Astrocyte of the hippocampus (primary cell): ENCODE measurements around the gene ISM1.

ENCODE experiments used
- DNase-seq: peaks from one replicate; pipeline ENCODE4 v3.0.0; 2011; ENCODE audit warnings: low read depth, low spot score

Gene ISM1

DNA sequence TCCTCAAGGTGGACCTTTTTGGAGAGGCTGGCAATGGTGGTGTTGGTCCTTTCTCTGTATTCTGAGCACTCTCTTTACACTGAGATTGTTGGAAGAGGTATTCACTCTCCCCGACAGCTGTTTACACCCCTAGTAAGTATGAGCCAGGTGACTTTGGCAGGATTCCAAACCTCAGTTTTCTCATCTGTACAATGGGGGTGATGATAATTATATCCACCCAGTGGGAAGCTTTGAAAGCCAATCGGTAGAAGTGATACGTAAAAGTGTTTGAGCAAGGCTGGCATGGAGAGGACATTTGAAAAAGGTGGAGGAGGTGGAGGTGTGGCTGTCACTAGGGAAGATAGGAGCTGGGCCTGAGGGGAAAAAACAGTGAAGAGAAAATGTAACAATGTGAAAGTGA is 35.5 kb downstream of the ISM1 start:
- no peak for DNase-seq

DNA sequence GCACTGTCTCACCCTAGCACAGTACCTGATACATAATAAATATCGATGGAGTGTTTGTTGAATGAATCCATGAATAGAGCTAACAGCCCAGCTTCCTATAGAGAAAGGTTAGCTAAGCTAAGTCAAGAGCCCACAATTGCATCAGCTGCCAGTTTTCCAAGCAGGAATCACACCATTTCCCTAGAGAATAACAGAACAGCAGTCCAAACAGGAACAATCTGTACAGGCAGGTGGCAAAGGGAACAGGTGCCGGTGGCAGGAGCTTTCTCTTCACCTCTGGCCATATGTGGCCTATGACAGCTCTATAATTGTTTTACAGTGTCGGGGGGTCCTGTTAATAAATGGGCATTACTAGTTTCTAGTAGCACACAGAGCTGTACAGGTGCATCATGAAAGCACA is 38.8 kb downstream of the ISM1 start:
- DNase-seq: no peak

DNA sequence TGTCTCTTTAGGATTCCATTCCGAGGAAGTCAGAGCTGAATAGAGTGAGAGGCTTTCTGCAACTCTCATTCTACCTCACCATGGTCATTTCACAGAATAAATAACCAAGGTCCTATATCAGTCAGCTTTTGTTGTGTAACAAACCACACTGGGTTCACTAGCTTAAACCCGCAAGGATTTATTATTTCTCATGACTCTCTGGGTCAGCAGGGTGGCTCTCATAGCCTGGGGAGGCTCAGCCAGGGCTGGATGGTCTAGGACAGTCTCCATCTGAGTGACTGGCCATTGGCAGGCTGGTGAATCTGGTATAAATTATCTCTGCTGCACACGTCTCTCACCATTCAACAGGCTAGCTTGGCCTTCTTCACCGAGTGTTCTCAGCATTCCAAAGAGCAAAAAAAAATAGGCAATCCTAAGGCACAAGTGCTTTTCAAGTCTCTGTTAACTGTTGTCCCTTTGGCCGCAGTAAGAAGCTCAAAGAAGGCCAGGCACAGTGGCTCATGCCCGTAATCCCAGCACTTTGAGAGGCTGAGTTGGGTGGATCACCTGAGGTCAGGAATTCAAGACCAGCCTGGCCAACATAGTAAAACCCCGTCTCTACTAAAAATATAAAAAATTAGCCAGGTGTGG is 39.7 kb downstream of the ISM1 start:
- no peak for DNase-seq

DNA sequence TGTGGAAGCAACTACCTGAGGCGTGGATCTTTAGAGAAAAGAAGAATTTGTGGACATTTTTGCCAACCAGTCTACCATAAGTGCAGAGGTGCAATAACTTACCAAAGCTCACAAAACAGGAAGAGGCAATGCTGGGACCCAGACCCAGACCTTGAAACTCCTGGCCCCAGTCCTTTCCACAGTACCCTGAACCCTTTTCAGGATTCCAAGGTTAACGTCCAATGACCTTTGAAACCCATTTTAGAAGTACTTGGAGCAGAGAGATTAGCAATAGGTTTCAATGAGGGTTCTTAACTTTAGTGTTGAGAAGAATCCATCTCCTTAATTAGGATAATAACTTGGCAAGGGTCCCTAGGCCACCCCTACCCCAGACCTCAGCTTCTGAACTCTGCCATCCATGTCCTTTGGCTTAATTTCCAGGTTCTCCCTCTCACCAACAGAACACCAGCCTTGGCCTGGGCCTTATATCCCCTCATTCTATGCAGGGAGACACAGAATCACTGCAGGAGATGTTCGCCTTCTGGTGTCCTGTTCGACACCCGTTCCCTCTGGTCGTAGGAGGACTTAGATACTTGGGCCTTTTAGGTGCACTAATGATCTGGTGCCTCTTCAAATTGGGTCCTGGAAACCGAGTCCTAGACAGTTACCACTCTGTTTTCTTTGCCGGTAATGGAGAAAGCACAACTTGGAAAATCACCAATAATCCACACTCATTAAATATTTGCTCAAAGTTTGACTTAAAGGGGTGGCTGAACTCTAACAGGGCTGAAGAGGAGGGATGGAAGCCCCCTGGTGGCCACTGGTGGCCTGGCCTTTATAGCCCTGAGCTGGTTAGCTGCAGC is 40.6 kb downstream of the ISM1 start:
- peak; percentile 63 for DNase-seq

DNA sequence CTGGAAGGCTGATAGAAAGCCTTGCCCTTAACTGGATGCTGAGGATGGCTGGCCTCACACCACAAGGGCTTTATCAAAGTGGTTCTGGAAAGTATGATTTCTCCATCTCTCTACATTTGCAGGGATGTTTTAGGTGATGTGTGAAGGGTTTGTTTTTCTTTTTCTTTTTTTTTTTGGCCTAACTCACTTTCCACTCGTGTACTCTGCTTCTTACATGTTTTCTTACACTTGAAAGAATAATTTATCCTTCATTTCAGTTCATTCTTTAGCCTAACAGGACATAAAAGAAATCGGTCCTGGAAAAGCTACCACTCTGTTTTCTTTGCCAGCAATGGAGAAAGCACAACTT is 41.2 kb downstream of the ISM1 start:
- DNase-seq: no peak

DNA sequence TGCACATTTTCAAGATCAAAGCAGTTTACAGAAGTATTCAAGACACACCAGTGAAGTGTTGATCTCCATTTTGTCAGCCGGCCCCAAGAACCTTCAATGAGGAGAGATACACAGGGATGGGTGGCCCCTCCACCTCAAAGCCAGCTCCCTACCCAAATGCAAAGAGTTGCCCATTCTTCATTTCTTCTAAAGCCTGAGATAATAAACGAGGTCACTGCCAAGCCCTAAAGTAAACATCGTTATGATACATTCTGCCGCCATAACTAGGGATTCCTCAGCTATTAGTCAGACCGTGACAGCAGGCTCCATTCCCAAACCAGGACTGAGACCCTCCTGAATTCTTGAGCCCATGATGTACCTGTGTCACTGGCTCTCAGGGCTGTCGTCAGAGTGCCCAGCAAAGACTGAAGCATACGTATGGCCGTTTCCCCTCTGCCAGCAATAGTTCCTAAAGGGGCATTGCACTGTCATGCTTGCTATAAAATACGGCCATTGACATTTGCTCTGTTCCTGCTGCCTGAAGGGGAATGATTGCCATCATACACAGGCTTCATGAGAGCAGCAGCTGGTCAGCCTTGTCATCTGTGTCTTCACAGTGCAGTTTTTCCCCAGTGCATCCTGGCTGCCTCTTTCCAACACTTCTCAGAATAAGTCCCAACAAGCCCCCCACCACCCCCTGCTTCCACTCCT is 41.7 kb downstream of the ISM1 start:
- DNase-seq: peak; percentile 24

DNA sequence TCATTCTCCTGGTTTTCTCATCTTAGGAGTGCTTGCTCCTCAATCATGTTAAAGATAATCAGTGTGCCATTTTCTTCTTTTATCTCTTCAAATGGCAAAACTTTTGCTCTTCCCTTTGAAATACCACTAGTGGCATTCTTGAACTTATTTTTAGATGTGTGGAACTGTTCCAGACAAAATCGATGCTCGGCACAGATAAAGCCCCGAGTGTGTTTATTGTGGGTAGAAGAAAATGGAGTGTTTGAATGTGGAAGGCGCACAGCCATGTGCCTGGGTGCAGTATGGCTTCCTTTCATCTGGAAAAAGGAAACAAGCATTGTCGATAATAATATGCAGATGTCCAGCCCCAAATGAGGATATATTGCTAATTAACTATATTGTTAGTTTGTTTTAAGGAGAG is 42.4 kb downstream of the ISM1 start:
- DNase-seq: no peak

DNA sequence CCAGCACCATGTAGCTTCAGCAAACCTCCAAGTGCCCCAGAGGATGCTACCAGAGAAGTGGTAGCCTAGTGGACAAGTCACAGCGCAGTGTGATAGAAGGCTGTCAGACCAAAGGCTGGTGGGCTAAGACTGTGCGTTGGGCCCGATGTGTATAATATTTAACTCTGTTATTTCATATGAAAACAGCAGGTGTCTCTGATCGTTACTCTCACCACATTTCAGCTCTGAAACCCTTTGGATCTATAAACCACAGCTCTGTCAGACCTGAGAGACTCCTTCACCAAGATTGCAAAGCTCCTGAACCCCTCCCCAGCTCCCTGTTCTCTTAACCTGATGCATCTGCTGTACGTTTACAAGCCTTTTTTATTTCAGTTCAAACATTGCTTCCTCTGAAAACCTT is 43.8 kb downstream of the ISM1 start:
- no peak for DNase-seq

DNA sequence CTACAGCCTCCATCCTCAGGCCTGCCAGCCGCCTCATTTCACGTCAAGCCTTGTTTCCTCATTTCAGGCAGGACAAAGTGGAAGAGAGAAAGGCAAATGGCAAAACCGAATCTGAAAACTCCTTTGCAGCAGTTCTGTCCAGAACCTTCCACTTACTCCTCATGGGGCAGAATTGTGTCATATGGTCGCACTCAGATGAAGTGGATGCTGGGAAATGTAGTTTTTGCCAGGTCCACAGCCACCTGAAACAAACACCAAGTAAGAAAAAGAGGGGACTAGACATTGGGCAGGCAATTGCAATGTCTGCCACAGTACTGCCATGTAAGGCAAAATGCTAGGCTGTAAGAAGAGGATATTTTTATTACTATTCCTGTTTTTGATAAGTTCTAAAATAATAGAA is 44.9 kb downstream of the ISM1 start:
- no peak for DNase-seq

DNA sequence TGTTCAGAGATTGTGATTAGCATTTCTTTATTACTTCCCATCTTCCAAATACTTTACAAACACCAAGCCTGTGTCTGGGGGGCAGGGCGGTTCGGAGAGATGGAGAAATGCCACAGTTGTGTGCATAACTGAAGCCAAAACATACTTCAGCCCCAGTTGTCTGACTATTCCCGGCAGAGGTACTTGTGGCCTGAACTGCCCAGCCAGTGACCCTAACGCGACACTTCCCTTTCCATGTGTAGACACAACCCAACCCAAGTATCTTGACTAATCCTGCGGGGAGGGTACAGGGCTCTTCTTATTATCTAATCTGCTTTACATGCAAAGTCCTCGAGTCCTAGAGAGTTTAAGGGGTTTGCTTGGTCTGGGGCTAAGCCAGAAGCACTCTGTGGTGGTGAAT is 46.2 kb downstream of the ISM1 start:
- DNase-seq: no peak

DNA sequence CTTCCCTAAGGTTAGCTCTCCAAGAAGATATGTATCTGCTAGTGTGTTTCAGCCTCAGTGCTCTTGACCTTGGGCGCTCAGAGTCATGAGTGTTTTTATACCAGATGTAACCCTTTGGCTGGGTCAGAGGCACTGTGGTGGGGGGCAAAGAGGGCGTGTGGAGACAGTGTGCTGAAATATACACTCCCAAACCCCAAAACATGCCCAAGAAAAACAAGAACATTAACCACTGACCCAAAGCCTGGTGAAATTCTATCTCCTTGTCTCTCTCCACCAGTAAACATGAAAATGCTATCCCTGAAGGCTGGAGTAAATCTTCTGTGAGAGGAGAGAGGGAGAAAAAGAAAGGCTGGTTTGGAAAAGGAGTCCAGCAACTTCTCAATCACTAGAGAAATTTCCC is 47.9 kb downstream of the ISM1 start:
- no peak for DNase-seq

DNA sequence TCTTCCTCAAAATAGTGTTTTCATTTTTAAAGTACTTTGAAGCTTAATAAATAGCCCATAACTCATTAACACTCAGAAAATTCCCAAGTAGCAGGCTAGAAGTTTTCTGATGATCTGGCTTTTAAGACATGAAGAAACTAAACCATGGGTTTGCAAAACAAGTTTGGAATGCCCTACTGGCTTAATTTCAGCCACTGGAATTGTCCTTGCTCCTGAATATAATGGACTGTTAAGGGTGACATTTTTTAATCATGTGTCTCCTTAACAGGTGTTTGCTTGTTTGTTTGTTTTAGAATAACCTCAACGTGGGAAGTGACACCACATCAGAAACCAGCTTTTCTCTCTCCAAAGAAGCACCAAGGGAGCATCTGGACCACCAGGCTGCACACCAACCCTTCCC is 49.1 kb downstream of the ISM1 start:
- DNase-seq: no peak

DNA sequence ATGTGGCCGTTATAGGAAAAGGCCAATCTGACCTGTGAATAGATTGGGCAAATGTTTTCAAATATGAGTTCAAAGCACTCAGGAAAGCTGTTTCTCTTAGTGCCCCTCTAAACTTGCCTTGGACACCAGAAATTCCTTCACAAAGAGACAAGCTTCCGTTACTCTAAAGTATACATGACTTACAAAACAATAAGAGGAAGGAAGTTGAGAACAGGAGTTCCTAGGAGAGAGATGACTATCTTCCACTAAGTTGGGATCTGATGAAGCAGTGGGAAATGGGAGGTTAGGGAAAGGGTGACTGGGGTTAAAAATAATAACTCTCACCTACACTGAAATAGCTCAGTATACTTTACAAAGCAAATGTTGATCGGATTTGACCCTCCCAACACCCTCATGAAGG is 50.0 kb downstream of the ISM1 start:
- DNase-seq: no peak

DNA sequence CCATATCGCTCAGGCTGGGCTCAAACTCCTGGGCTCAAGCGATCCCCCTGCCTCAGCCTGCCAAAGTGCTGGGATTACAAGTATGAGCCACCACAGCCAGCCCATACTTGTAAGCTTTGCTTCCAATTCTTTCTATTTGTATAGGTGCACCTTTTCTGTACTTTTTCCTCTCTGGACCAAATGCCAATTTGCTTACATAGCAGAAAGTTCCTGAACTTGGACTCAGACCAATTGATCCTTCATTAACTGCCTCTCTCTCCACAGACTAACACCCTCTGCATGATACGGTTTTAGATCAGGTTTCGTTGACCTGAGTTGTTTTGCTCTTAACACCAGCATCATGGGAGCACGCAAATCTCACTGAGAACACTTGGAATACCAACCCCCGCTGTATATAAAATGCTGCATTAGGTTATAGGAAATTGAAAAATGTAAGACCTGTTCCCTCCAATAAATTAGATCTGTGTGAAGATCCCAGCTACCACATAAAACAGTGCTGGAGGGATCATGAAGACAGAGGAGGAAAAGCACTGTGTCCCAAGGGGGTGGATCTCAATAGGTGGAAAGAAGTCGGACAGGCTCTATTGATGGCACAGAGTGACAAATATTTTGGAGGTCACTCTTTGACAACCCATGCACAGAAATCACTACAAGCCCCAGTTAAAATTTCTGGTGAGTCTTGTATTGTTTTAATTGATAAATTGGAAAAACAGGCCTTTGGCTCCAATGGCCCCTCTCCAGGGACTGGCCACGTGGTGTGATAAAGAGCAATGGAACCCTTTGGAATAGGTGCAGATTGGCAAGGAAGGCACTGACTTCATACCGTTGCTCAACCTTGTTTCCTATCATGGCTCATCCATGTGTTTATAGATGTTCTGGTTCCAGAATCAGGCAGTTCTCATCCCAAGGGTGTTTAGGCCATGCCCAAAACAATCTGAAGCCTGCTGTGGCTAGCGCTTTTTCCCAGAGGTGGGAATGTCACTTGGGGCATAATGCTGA is 51.2 kb downstream of the ISM1 start:
- no peak for DNase-seq

DNA sequence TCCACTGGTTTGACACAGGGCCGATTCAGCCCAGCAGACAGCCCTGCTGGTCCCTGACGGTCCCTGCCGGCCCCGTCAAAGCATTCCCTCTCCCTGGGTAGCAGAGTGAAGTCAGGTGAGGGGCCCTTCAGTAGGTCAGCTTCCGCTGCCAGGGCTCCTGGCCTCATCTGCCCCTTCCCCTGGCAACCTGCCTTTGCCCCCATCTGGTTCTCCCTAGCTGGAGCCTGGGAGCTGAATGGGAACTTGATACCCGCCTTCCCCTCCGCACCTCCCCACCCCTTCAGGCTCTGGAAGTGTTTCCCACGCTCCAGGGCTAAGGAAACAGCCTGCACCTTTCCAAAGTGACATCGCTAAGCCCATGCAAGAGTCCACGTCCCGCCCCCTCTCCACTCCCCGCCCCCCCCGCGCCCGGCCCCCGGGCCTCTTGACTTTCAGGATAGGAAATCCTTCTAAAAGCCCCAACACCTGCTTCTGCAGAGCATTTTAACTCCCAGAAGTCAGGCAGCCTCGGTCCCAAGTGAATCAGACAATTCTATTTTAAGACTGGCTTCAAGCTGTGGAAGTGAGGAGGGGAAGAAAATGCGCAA is 53.3 kb downstream of the ISM1 start:
- no peak for DNase-seq

DNA sequence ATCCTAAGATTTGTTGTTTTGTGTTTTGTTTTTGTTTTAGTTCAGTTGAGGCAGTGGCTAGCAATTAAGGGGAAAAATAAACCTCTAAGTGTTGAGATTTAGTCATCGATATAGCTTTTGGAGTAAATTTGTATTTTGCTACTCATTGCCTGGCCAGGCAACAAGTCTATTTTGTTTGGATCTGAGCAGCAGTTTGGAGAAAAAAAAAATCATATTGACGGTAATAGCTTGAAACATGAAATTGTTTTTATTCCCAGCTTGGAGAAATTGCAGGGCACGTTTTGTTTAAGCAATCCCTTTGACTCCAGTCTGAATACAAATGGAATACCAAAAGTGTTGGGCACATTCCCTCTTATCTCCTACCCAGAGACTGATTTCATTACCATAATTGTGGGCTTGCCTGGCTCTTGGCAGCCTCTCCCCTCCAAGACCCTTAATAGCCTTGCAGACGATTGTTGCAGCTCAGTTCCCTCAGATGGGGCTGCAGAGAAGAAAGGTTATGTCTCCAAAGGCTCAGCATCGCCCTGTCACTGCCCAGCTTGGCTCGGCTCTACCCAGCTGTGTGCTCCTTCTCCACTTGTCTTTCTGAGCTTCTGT is 56.0 kb downstream of the ISM1 start:
- no peak for DNase-seq

DNA sequence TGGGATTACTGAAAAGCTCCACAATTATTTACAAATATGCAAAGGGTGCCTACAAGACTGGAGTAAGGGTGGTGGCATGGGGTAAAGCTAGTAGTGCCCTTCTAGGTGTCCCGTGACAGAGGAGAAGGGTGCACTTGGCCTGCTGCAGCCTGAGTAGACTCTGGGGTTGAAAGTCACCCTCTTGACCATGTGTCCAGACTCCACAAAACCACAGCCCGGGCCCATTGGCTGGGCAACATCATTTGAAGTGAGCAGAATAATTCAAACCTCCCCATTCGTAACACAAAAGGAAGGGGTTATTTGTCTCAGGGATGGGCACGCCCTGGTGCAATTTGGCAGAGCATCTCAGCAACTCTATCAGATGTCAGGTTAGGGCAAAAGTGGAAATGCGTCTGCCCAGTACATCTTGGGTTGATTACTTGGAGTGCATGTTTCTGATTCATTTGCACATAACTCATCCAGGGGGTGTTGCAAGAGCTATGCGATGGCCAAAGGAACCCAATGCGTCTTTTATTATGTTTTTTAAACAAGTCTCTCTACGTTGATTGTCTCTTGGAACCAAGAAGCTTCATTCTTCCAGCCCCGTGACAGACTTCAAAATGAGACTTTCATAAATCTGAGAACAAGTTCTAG is 56.7 kb downstream of the ISM1 start:
- DNase-seq: no peak

DNA sequence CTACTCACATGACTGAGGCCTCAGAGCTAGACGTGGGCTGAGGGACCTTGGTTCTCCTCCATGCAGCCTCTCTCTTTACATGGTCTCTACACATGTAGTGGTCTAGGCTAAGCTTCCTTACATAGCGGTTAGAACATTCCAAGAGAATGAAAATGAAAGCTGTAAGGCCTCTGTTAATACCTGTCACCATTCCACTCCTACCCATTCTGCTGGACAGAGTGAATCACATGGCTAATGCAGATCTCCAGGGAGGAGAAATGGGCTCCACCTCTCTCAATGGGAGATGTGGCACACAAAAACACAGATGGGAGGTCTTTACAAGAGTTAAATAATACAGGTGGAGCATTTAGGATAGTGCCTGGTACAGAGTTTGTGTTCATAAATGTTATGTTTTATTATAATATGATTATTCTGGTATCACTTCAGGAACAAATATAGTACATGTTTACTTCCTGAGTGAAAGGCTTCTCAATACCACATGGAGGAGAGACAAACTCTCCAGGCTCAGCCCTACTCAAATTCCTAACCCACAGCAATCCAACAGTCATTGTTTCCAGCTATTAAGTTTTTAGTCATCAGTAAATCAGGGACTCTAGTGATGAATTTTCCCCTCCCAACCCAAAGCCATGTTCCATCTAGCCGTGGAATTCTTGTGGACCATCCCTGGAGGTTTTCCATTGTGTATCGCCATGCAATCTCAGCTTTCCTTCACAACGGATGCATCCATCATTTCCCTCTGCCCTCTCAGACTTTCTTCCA is 57.9 kb downstream of the ISM1 start:
- DNase-seq: no peak

DNA sequence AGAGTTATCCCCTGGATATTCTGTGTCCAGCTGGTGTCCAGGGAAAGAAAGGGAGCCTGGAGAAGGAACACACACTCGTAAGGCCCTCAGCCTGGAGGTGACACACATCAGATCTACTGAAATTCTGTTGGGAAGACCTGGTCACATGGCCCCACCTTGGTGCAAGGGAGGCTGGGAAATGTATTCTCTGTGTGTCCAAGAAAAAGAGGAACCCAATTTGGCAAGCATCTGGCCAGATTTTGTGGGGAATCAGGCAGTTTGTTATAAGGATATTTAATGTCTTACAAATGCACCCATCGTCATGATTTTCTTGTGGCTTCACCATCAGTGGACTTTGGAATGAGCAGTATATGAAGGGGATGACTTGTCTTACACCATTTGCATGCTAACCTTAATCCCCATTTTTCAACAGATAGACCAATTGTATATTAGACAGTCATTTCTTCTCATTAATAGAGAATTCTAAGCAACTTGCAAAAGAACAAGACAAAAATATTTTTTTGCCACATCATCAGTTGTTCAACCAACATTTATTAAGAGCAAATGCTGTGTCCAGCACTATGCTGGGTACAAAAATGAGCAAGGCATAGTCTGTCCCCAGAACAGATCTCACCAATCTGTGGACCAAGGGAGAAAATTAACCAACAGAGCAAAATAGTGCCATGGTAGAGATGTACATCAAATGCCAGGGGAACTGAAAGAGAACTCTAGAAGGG is 59.7 kb downstream of the ISM1 start:
- DNase-seq: no peak
